GM19238 (cell line): Measurements from ENCODE around the gene DCTN4.
"Not testable (repeated sequence)": the region's sequence is repeated elsewhere in the genome, so short reads cannot be mapped to it uniquely, and the experiment has no call there.

Experiments used
- DNase-seq: peaks from one replicate; pipeline ENCODE4 v3.0.0; 2011; ENCODE audit warnings: low spot score; ENCODE audit not compliant: insufficient read length

The DCTN4 gene

DNA sequence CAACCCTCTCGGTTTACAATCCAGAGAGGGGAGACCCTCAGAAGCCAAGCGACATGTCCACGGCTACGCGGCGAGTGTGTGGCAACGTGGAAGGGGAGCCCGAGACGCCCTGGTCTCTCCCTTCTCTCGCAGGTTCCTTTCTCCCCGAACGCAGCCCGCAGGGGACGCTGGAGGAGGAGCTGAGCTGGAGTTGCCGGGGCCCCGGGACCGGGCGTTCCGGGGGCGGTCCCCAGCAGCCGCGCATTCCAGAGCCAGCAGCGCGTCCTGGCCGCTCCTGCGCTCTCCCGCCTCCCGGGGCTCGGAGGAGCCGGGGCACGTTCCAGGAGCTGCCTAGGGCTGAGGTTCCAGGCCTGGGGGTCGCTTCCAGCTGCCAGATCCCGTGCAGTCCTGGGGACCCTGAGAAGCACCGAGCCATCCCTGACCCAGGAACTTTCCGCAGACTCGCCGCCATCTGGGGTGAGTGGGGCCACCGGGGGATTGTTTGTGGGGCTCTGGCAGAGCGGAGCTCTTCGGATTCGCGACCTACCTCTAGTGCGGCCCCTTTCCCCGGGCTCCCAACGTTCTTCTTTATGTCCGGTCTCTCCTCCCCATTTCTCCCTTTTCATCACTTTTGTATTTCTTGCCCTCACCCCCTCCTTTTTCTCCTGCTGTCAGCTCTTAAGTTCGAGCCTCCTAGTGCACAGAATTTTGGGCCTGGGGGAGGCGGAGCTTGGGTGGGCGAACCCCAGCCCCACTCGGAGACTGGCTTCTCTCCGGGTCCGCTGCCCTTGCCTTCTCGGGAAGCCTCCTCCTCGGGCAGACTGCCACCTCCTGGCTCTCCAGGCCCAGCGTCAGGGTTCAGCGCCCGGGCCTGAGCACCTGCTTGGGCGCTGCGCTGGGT, 19.9 kb upstream of the DCTN4 start, which contains the start of gene SMIM3:
SMIM3 (plus strand) TSS at position 241 of the 880 bp plus-strand sequence. CDS start 16,684 bp downstream, outside the sequence.
- DNase-seq, result no peak

DNA sequence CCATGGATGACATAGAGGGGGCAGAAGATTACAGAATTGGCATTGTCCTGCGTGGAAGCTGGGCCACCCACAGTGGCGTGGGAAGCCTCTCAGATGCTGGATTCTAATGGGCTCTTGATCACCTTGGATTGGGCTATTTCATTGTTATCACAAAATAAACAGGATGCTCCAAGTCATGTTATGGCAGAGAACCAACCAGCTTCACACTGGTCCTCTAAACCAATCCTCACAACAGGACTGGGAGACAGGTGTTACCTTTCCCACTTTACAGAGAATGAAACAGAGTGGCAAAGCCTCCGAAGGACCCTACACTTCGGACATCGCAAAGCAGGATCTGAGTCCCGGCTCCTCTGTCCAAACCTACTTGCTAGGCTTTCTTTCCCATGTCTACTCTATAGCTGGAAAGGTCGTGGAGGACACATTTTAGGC, 19.3 kb upstream of the DCTN4 start:
- DNase-seq, result no peak

DNA sequence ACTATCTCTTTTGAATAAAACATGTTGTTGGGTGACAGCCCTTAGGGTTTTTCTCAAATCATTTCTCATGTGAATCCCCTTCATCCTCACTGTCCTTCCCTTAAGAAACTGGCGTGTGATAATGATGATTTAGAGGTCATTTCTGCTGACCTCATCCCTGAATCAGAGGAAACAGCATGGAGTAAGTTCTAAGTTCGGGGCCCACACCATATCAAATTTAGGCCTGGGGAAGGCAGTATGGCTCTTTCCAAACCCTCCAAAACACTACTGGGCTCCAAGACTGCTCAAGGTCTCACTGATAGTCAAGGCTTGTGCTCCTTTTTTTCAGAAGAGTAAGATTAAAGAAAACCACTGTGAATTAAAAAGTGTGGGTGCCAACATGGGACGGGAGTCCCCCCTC, 18.9 kb upstream of the DCTN4 start:
- no peak for DNase-seq

DNA sequence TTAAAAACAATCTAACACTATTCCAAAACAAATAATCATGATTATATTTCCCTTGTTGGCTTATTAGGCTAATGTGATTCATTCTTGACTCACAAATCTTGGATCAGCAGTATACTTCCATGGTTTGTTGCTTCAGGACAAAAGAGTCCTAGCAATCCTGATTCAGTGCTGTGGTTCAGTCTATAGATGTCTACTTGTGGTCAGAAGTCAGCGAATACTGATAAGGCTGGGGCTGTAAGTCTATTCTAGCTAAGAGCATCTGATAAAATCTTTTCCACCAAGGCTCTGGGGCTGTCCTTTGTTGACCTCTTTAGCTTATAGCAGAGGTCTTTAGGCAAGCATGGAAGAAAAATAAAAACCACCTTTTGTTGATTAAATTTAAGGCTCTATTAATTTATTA, 15.3 kb upstream of the DCTN4 start:
- DNase-seq, result no peak

DNA sequence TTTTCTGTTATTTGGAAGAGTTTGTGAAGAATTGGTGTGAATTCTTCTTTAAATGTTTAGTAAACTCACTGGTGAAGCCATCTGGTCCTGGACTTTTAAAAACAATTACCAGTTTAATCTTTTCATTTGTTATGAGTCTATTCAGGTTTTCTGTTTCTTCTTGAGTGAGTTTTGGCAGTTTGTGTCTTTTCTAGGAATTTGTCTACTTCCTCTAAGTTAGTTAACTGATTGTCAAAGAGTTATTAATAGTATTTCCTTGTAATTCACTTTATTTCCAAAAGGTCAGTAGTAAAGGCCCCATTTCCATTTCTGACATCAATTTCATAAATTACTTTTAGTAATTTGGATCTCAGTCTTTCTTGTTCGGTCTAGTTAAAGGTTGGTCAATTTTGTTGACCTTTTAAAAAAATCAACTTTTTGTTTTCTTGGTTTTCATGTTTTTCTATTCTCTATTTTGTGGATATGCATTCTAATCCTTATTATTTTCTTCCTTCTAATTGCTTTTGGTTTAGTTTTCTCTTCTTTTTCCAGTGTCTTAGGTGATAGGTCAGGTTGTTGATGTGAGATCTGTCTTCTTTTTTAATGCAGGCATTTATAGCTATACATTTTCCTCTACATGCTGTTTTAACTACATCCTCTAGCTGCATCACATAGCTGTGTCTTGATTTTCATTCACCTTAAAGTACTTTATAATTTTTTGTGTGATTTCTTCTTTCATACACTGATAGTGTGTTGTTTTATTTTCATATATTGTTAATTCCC, 12.4 kb upstream of the DCTN4 start:
- no peak for DNase-seq

DNA sequence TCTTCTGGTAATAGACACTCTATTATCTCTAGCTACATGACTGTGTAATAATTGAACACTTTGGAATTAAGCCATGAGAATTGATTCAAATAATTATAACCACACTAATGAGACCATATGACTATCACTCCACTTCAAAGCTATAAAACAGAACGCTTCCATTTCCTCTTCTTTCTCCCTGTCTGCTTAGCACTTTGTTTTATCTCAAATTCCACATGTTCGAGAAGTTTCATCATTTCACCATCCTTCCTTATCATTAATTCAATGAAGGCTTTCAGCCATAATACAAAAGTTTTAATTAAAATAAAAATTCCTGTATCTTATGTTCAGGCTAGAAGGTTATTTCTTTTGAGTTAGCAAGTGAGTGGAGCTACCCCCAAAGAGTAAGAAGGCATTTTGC, 7.4 kb upstream of the DCTN4 start:
- no peak for DNase-seq

DNA sequence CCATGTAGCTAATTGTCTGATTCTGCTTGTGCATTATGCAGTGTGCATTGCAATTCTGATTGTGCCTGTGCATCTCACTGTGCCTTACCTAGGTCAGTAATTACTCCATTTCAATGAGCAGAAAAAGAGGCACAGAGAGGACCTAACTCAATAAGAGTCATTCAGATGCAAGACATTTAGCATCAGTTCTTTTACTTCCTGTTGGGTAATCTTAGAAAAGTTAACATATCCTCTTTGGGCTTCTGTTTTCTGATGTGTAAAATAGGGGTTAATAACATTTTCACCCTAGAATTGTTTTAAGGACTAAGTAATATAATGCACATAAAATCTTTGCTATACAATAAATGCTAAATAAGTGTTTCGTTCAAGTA, 7.0 kb upstream of the DCTN4 start:
- no peak for DNase-seq

DNA sequence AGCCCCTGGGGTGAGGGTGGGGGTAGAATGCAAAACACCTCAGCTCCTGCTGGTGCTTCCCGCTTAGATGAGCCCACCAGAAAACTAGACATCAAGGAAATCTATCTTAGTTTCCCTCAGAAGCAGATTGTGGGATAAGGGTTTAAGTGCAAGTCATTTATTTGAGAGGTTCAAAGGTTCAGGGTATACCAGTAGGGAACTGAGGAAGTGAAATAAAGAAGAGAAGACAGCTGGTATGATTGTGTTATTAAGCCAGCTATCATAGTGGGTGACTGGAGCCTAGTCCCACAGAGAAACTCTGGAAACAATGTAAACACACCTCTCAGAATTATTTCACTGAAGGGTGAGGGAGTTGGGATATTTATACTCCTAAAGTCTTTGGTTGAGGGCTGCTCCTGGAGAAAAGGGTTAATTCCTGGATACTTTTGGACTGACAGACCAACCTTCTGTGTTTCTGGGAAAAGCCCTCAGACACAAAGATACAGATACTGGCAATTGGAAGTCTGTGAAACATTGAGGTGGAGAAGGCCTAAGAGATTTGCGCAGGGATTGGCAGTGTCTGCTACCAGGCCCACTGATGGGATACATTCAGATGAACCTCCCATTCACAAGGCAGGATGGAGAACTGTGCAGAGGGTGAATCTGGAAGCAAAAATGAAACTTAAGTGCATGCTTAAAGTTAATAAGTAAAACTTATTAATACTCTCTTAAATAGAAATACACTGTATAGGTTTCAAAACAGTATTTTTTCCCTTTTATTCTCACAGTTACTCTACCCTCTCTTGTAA, 6.4 kb upstream of the DCTN4 start:
- DNase-seq, result no peak

DNA sequence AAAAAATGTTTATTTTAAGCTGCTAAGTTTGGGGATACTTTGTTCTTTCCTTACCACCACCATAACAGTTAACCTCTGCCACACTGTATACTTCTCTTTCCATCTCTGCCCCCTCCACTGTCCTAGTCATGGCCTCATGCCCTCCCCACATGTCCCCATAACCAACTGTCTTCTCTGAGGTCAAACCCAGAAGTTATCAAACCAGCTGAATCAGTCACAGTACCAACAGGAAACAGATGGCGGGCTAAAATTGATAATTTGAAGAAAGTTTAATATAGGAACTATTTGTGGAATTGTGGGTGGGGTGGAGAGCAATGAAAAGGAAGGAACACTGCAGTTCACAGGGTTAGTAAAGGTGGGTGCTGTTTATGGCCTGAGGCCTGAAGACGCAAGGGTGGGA, 5.7 kb upstream of the DCTN4 start:
- no peak for DNase-seq

DNA sequence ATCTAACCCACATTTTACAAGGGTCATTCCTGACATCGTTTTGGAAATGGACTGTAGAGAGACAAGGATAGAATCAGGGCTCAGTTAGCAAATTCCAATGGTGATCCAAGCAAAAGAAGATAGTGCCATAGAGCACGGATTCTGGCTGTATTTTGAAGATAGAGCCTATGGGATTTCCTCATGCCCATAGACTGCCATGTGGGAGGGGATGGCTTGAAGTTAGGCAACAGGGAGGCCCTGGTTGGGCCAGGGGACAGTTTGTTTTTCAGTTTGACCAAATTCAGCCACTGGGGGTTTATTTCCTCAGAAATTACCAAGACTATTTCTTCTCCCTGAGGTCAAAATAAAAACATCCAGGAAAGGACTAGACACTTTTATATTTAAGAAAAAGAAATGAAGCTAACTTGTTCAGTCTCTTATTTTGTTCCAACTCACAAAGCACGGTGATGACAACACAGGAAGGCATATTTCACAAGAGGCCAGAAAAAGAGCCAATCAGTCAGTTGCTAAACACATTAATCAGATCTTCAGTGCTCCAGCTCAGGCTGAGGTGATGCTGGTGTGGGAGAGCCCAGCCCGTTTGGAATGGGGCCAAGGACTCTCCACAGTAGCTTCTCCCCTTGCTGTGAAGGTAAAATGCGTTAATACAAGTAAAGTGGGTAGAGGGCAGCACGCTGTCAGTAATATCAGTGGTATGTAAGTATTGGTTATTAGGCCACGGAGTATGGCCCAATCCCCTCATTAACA, 4.4 kb upstream of the DCTN4 start:
- DNase-seq, result no peak

DNA sequence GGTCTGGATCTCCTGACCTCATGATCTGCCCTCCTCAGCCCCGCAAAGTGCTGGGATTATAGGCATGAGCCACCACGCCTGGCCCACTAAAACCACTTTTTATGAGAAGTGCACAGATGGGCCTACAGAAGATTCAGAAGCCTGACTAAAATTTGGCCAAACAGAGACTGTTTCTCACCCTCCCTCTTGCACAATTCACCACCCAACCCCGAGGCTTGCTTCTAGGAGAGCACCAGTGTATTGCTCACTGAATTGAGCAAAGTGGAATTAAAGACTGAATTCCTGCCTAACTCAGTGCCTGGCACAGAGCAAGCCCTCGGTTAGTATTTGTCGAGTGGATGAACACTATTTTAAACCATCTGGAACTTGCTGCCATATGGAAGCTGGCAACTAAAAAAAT, 3.4 kb upstream of the DCTN4 start:
- no peak for DNase-seq

DNA sequence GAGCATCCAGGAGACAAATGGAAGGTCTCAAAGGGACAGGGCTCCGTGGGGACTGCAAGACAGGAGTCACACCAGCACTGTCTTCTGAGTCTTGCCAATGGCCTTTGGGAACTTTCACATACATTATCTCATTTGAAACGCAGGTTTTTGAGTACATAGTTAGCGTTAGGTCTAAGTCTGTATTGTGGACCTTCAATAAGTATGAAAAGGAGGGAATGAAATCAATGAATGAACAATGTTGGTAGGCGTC, 442 bp upstream of the DCTN4 start:
- DNase-seq, result no peak

DNA sequence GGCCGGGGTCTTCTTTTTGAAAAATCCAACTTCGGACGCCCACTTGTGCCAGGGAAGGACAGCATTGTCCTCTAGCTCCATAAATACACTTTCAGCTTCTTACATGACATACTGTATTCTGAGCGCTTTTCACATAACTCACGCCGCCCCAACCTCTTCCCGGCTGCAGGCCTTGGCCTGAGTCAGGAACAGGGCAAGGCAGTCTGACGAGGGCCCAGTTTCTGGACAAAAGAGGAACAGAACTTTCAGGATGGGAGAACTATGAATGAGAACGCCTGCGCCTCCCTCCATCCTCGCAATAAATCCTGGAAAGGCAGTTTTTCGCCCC, 650 bp downstream of the DCTN4 start:
- no peak for DNase-seq

DNA sequence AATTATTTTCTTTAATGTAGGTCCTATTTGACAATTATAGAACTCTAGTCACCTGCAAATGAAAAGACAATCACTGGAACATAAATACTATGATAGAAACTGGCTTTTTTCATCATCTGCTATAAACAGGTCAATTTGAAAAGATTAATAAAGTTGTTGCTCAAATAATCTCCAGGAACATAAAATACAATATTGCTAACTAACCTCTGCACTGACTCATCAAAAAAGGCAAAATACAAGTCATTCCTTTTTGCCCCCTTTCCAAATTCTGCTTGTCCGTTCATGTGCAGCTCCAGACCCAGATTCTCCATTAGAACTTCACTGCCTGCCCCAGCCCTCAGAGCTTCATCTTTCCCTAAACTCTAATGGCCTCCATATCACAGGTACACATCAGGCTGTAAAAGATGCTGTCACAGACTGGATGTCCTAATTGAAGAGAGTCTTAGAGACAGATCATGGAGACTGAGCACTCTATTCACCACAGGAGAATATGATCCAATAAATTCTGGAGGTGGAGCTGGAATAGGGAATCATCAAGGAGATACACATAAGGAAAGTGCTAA, 1.6 kb downstream of the DCTN4 start:
- no peak for DNase-seq

DNA sequence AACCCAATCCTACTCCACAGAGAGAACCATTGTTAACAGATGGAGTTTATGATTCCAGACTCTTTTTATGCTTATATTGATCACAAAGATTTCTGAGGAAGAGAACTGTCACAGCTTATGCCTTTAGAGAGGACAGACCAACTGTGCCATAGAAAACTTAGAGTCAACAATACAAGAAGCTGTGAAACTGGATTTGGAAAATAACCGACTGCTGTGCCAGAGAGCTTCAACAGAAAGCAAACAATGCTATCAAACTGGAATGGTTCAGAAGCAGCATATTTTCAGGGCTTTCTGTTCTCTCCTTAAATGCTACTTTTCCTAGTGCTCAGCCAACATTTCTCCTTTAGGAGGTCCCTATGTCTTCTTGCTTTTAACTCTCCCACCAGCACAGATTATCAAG, 5.0 kb downstream of the DCTN4 start:
- no peak for DNase-seq

DNA sequence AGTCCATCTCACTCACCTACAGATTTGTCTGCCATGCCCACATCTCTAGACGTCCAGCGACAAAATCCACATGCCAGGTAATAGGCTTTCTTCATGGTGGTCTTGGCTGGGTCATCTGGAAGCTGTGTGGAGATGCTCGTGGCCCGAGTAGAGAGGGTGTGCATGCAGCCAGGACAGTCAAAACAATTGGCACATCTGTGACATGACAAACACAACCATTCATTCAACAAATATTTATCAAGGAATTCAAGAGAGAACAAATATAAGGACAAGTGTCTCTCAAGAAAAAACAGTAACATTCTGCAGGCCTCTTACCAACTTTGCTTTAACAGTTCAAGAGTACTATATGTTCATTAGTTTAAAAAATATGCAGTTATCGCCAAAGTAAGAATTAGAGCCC, 5.4 kb downstream of the DCTN4 start:
- no peak for DNase-seq

DNA sequence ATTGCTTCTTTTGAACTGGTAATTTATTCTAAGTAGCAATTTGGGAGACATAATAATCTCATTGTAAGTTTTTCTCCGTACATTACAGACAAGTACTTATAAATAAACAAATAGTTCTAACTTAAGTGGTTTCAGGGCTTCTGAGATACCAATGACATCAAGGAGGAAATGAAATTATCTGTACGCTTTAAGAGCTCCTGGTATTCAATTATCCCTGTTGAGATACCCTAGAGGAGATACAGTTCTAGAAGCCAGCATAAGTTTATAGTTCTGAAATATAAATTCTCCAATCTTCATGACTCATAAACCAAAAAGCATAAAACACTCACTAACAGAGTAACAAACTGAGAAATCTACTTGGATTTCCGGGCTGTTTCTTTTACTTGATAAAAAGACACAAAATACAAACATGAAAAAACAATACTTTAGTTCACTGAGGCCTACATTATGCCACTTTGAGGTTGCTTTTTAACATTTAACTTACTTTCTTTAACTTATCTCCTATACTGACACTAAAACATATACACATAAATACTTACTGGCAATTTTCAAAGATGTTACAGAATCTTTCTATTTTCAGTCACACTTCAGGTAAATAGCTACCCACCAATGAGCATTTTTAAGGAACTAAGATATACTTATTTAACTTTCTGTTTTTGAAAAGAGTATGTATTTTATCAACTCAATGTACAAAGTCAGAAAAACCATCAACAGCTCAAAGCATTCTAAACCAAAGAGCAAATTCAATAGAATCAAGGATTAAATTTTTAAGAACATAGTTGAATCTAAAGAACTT, 7.5 kb downstream of the DCTN4 start:
- no peak for DNase-seq

DNA sequence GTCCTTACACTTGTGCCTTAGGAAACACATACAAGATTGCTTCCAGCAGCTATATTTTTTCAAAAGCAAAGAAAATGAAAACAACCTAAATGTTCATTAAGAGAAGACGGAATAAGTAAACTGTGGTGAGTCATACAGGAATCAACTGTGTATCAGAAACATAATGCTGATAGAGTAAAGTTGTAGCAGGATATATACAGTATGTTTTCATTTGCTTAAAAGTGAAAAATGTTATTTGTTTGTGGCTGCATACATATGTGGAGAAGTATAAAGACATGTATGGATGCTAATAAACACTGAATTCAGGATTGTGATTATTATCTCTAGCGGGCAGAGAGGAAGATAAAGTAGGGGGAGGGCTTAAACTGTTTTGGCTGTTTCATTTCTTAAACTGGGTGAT, 8.3 kb downstream of the DCTN4 start:
- no peak for DNase-seq

DNA sequence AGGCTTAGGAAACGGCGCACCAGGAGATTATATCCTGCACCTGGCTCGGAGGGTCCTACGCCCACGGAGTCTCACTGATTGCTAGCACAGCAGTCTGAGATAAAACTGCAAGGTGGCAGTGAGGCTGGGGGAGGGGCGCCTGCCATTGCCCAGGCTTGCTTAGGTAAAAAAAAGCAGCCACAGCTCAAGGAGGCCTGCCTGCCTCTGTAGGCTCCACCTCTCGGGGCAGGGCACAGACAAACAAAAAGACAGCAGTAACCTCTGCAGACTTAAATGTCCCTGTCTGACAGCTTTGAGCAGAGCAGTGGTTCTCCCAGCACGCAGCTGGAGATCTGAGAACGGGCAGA, 15.7 kb downstream of the DCTN4 start:
- not testable (repeated sequence) for DNase-seq

DNA sequence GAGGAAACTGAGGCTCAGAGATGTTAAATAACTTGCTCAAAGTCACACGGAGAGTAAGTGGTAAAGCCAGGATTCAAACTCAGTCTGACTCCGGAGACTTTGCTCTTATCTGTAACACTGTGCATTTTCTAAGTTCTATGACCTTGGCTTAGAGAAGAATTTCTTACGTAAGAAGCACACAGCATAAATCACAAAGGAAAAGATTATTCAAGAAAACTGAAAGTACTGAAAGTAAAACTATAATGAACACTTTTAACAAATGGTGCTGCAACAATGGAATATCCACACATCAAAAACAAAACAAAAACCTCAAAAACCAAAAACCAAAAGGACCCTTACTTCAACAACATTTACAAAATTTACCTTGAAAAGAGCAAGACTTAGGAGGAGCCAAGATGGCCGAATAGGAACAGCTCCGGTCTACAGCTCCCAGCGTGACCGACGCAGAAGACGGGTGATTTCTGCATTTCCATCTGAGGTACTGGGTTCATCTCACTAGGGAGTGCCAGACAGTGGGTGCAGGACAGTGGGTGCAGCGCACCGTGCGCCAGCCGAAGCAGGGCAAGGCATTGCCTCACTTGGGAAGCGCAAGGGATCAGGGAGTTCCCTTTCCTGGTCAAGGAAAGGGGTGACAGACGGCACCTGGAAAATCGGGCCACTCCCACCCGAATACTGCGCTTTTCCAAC, 16.2 kb downstream of the DCTN4 start:
- DNase-seq, result not testable (repeated sequence)
